ENCODE measurements around the gene CTF1. TPM values are rescaled to one million over a fixed set of nuclear protein-coding genes. Genes with fewer than 3 reads are reported as not detected.
"Not testable (repeated sequence)": the region's sequence is repeated elsewhere in the genome, so short reads cannot be mapped to it uniquely, and the experiment has no call there.

Gene CTF1
- total RNA-seq, 2 experiments from 2014 or later, result 0.19 to 0.37 TPM

DNA sequence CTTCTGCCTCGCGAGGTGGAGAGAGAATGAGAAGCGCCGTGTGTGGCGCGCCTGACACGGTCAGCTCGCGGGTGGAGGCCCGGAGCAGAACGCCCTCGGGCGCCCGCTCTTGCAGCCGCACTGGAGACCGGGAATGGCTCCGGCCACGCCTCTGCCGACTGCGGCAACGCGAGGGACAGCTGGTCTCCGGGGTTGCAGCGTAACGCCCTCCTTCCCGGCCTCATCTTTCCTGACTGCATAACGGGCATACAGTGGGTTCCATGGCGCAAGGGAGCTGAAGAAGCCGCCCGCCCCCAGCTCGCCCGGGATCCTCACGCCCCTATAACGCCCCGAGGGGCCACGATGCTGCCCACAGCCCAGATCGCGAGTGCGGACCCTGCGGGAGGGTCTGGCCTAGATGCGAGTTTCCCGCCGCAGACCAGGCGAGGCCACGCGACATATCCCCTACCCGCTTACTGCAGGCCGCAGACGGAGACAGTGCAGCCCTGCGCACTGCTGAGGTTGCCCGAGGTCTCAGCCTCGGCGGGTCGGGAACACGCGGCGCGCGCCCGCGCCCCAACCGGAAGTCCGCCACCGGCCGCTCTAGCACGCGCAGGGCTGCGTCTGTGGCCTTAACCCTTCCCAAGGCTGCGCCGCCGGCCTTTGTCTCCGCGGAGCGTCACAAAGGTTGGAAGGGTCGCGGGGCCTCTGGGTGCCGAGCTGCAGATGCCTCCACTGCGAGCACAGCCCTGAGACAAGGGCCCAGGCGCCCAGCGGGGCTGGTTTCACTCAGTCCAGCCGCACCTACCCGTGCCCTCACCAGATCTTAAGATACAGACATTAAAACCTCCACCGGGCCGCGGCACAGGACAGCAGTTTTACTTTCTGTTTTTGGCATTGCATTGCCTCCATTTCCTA lies 21.3 kb upstream of the CTF1 start:
- H3K4me3 Mint-ChIP-seq, result peak overlapping the region; percentile 98
- POLR2A ChIA-PET, result interaction anchor here (0.7 to 6.1 kb wide), 13 partner anchors 16 to 104 kb away, joined by 3 to 82 read pairs (median 5); partner anchors contain the start of genes BCL7C, CTF1 and ORAI3
- ATAC-seq (ENCODE audit: low read depth) (peak; percentile 88), DNase-seq (peak; percentile 93)
- peak overlapping the region; percentile 94 for H3K27ac Mint-ChIP-seq
- H3K4me1 Mint-ChIP-seq, result peaks cover 16% of the 10 kb centered on the region
- no peaks in the 10 kb centered on the region for H3K9me3 Mint-ChIP-seq
- H3K27me3 Mint-ChIP-seq, result no peaks in the 10 kb centered on the region
- H3K36me3 Mint-ChIP-seq, result peaks cover 8% of the 10 kb centered on the region

GRCh38 chr16:30875871-30876801 lies 20.3 kb upstream of the CTF1 start:
- H3K9me3 Mint-ChIP-seq, result no peaks in the 10 kb centered on the region

DNA sequence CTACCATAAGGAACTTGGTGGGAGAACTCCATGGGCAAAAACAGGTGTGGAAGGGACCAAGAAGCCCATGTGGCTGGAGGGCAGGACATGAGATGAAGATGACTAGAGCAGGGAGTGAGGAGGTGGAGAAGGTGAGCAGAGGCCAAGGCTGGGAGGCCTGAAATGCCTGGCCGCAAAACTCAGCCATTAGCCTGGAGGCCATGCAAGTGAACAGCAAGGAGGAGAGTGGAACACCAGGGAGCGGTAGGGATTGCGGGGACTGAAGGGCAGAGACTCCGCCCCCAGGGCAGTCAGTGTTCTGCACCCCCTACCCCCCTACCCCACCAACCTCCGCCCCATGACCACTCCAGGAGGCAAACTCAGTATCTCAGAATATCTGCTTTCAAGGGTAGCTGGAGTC lies 19.5 kb upstream of the CTF1 start:
- Mint-ChIP-seq H3K4me3 (peak overlapping the region; percentile 98), H3K27ac (peak overlapping the region; percentile 94), H3K27me3 (no peaks in the 10 kb centered on the region), H3K4me1 (peaks cover 22% of the 10 kb centered on the region), H3K9me3 (no peaks in the 10 kb centered on the region), H3K36me3 (peaks cover 13% of the 10 kb centered on the region)
- DNase-seq (no peak), ATAC-seq (ENCODE audit: low read depth) (no peak)
- POLR2A ChIA-PET, result interaction anchor here (0.7 to 6.1 kb wide), 5 partner anchors 14 to 68 kb away, joined by 4 to 82 read pairs (median 23); partner anchors contain the start of genes BCL7C and CTF1

More at GRCh38 chr16:30875871-30876801, 20.3 kb upstream of the CTF1 start:
- DNase-seq (peak; percentile 57), ATAC-seq (ENCODE audit: low read depth) (no peak)
- Mint-ChIP-seq H3K27ac (peak overlapping the region; percentile 94), H3K4me1 (peaks cover 16% of the 10 kb centered on the region), H3K27me3 (no peaks in the 10 kb centered on the region), H3K36me3 (peaks cover 12% of the 10 kb centered on the region), H3K4me3 (peak overlapping the region; percentile 98)
- POLR2A ChIA-PET, result interaction anchor here (1.0 to 6.1 kb wide), 9 partner anchors 15 to 105 kb away, joined by 3 to 82 read pairs (median 11); partner anchors contain the start of genes BCL7C and CTF1

- H3K4me3 Mint-ChIP-seq, result peak overlapping the region; percentile 43
- peak; percentile 69 for ATAC-seq (ENCODE audit: low read depth)
- H3K4me1 Mint-ChIP-seq, result peaks cover 23% of the 10 kb centered on the region
- DNase-seq, result no peak
- H3K9me3 Mint-ChIP-seq, result no peaks in the 10 kb centered on the region
- POLR2A ChIA-PET, result interaction anchor here (0.7 to 3.5 kb wide), 3 partner anchors 10 to 20 kb away, joined by 3 to 15 read pairs (median 3); no protein-coding TSS in a partner anchor
- no peaks in the 10 kb centered on the region for H3K27me3 Mint-ChIP-seq
- H3K36me3 Mint-ChIP-seq, result peaks cover 24% of the 10 kb centered on the region
- peak overlapping the region; percentile 89 for H3K27ac Mint-ChIP-seq
These were observed 13.7 kb upstream of the CTF1 start for GRCh38 chr16:30882429-30883310.

DNA sequence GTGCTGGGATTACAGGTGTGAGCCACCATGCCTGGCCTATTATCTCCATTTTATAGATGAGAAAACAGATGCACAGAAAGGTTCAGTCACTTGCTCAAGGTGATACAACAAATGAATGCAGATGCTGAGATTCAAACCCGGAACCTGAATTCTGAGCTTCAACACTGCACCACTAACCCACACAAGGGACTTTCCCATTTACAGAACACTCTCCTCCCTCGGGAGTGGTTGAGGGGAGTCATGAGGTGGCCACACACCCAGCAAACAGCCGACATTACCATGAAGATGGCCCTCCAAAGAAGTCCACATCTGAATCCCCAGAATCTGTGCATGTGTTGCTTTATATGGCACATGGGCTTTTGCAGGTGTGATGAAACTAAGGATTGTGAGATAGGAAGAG lies 11.7 kb upstream of the CTF1 start:
- no peaks in the 10 kb centered on the region for H3K9me3 Mint-ChIP-seq
- DNase-seq, result no peak
- H3K27ac Mint-ChIP-seq, result peak overlapping the region; percentile 27
- H3K36me3 Mint-ChIP-seq, result peaks cover 29% of the 10 kb centered on the region
- H3K27me3 Mint-ChIP-seq, result no peaks in the 10 kb centered on the region
- POLR2A ChIA-PET, result interaction anchor here (1.3 to 3.5 kb wide), 2 partner anchors 9 to 17 kb away, joined by 3 to 15 read pairs; partner anchors contain the start of gene BCL7C
- peaks cover 26% of the 10 kb centered on the region for H3K4me1 Mint-ChIP-seq
- no peak for ATAC-seq (ENCODE audit: low read depth)
- no peak overlapping the region for H3K4me3 Mint-ChIP-seq

DNA sequence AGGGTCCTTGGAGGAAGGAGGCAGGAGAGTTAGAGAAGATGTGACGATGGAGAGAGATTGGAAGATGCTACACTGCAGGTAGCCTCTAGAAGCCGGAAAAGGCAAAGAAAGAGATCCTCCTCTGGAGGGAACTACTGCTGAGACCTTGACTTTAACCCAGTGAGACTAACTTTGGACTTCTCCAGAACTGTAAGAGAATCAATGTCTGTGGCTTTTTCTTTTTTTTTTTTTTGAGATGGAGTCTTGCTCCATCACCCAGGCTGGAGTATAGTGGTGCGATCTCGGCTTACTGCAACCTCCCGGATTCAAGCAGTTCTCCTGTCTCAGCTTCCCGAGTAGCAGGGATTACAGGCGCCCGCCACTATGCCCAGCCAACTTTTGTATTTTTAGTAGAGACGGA lies 11.2 kb upstream of the CTF1 start:
- peaks cover 30% of the 10 kb centered on the region for H3K36me3 Mint-ChIP-seq
- no peaks in the 10 kb centered on the region for H3K9me3 Mint-ChIP-seq
- peak overlapping the region; percentile 27 for H3K27ac Mint-ChIP-seq
- H3K4me3 Mint-ChIP-seq, result no peak overlapping the region
- H3K4me1 Mint-ChIP-seq, result peaks cover 26% of the 10 kb centered on the region
- ATAC-seq (ENCODE audit: low read depth) (no peak), DNase-seq (no peak)
- POLR2A ChIA-PET, result interaction anchor here (1.3 to 3.5 kb wide), 2 partner anchors 8 to 16 kb away, joined by 3 to 15 read pairs; partner anchors contain the start of gene BCL7C
- no peaks in the 10 kb centered on the region for H3K27me3 Mint-ChIP-seq

DNA sequence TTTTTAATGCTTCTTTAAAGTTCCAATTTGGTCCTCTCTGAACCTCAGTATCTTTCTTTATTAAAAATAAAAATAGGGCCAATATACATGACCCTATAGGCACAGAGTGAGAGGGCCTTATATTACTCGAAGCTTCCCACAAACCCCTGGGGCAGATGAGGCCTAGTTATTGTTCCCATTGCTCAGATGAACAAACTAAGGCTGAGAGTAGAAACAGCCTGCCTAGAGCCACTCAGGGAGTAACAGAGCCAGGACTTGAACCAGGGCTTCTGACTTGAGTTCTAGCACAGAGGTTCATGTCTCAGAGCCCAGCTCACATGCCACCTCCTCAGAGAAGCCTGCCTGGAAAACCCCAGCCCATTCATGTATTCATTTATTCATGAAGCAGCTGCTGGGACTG lies 10.3 kb upstream of the CTF1 start:
- POLR2A ChIA-PET, result no interaction called here
- no peaks in the 10 kb centered on the region for H3K9me3 Mint-ChIP-seq
- H3K4me1 Mint-ChIP-seq, result peaks cover 26% of the 10 kb centered on the region
- DNase-seq (no peak), ATAC-seq (ENCODE audit: low read depth) (no peak)
- H3K36me3 Mint-ChIP-seq, result peaks cover 27% of the 10 kb centered on the region
- H3K27ac Mint-ChIP-seq, result no peak overlapping the region
- no peaks in the 10 kb centered on the region for H3K27me3 Mint-ChIP-seq
- no peak overlapping the region for H3K4me3 Mint-ChIP-seq

DNA sequence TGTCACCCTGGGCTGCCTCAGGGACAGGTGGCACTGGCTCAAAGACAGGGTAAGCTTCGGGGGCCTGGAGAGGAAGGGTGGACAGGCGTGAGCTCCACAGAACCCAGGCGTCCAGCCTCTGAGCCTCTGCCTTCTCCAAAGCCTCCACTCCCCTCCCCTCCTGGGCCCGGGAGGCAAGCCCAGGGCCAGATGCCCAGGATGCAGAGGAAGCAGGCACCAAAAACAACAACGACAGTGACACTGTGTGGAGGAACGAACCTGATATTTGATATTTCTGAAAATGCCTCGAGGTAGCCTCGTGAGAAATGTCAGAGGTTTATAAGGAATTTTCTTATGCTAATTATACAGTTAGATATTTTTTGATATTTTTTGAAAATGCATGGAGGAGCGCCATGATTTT lies 8.5 kb upstream of the CTF1 start:
- Mint-ChIP-seq H3K4me1 (peaks cover 17% of the 10 kb centered on the region), H3K36me3 (peaks cover 22% of the 10 kb centered on the region), H3K27ac (no peak overlapping the region), H3K9me3 (no peaks in the 10 kb centered on the region), H3K4me3 (no peak overlapping the region), H3K27me3 (no peaks in the 10 kb centered on the region)
- no peak for ATAC-seq (ENCODE audit: low read depth)
- POLR2A ChIA-PET, result interaction anchor here (0.6 to 6.0 kb wide), 4 partner anchors 12 to 481 kb away, joined by 3 to 44 read pairs (median 4); no protein-coding TSS in a partner anchor
- DNase-seq, result no peak

GRCh38 chr16:30888856-30889499 lies 7.4 kb upstream of the CTF1 start:
- POLR2A ChIA-PET, result interaction anchor here (6.0 kb wide), 1 partner anchor 13 kb away, joined by 44 read pairs; no protein-coding TSS in a partner anchor
- peaks cover 19% of the 10 kb centered on the region for H3K4me1 Mint-ChIP-seq
- no peaks in the 10 kb centered on the region for H3K9me3 Mint-ChIP-seq
- ATAC-seq (ENCODE audit: low read depth) (no peak), DNase-seq (no peak)
- H3K27me3 Mint-ChIP-seq, result no peaks in the 10 kb centered on the region
- no peak overlapping the region for H3K4me3 Mint-ChIP-seq
- peaks cover 21% of the 10 kb centered on the region for H3K36me3 Mint-ChIP-seq
- H3K27ac Mint-ChIP-seq, result peak overlapping the region; percentile 32

- Mint-ChIP-seq H3K36me3 (peaks cover 18% of the 10 kb centered on the region), H3K27ac (no peak overlapping the region), H3K4me1 (peaks cover 19% of the 10 kb centered on the region), H3K27me3 (no peaks in the 10 kb centered on the region), H3K4me3 (no peak overlapping the region), H3K9me3 (no peaks in the 10 kb centered on the region)
- POLR2A ChIA-PET, result interaction anchor here (6.0 kb wide), 1 partner anchor 14 kb away, joined by 44 read pairs; no protein-coding TSS in a partner anchor
- no peak for ATAC-seq (ENCODE audit: low read depth)
- DNase-seq, result no peak
These were observed 6.7 kb upstream of the CTF1 start for GRCh38 chr16:30889721-30890120.

DNA sequence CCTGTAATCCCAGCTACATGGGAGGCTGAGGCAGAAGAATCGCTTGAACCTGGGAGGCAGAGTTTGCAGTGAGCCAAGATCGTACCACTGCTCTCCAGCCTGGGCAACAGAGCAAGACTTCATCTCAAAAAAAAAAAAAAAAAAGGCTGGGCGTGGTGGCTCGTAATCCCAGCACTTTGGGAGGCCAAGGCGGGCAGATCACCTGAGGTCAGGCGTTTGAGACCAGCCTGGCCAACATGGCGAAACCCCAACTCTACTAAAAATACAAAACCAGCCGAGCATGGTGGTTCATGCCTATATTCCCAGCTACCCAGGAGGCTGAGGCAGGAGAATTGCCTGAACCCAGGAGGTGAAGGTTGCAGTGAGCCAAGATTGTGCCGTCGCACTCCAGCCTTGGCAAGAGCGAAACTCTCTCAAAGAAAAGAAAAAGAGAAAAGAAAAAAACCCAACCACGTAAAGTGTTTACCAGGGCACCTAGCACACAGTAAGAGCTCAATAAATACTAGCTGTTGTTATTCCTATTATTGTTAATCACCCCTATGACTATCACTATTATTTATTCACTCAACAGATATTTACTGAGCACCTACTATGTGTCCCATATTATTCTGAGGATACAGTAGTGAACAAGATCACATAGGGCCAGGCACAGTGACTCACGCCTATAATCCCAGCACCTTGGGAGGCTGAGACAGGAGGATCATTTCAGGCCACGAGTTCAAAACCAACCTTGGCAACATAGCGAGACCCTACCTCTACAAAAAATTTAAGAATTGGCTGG lies 5.2 kb upstream of the CTF1 start:
- not testable (repeated sequence) for H3K27me3 Mint-ChIP-seq; H3K9me3 Mint-ChIP-seq; H3K27ac Mint-ChIP-seq; DNase-seq; H3K4me3 Mint-ChIP-seq; ATAC-seq (ENCODE audit: low read depth)
- Mint-ChIP-seq H3K36me3 (peaks cover 15% of the 10 kb centered on the region), H3K4me1 (peaks cover 26% of the 10 kb centered on the region)
- POLR2A ChIA-PET, result interaction anchor here (0.7 to 6.0 kb wide), 4 partner anchors 10 to 179 kb away, joined by 5 to 44 read pairs (median 15); no protein-coding TSS in a partner anchor

Data from activated naive CD8-positive, alpha-beta T cell treated with anti-CD3 and anti-CD28 coated beads, Interleukin-2, amount 10 ng/mL, durations not matched to agents 7 days and 5 days (primary cell).